Uterus (tissue), 2 donors: ENCODE measurements around the gene MEP1A.

ENCODE experiments used
- CTCF ChIP-seq, 4 experiments: fragments of 200-600 bp in 2 of 4; fragments of 450-650 bp in 2 of 4; sonication (generic) in 2 of 4; IDR thresholded peaks; one replicate each; pipeline ENCODE4 v1.5.1; 2016 to 2019; ENCODE audit warnings: antibody characterized with exemption in 4 of 4, mild to moderate bottlenecking in 2 of 4, moderate library complexity in 1 of 4
- POLR2A ChIP-seq, 2 donors: fragments of 450-650 bp; IDR thresholded peaks; one replicate each; pipeline ENCODE4 v1.6.1; 2016; ENCODE audit warnings: antibody characterized with exemption in 2 of 2, mild to moderate bottlenecking in 1 of 2, moderate library complexity in 1 of 2

- TF ChIP-seq POLR2A (IDR thresholded peaks at IDR 0.05) (no peak), CTCF (IDR thresholded peaks at IDR 0.05) (no peak)
These were observed 46.5 kb upstream of the MEP1A start, which contains the start of gene ANKRD66 for GRCh38 chr6:46746696-46747095.
